GM12801 (cell line): Measurements from ENCODE around the gene CDH4.

ENCODE experiments used
- CTCF ChIP-seq: IDR thresholded peaks from one replicate; pipeline ENCODE4 v1.5.1; 2011; ENCODE audit warnings: control low read depth; ENCODE audit not compliant: insufficient read length; ENCODE audit errors: extremely low read depth

The CDH4 gene

GRCh38 chr20:61566691-61567090 is 314.6 kb downstream of the CDH4 start:
- no peak for TF ChIP-seq CTCF

- no peak for TF ChIP-seq CTCF
These were observed 315.1 kb downstream of the CDH4 start for GRCh38 chr20:61567204-61567603.

- no peak for TF ChIP-seq CTCF
These were observed 317.8 kb downstream of the CDH4 start for GRCh38 chr20:61569825-61570224.

GRCh38 chr20:61570646-61571195 is 318.7 kb downstream of the CDH4 start:
- TF ChIP-seq CTCF = no peak

- TF ChIP-seq CTCF = no peak
These were observed 319.2 kb downstream of the CDH4 start for GRCh38 chr20:61571221-61571620.

GRCh38 chr20:61571916-61572711 is 320.1 kb downstream of the CDH4 start:
- TF ChIP-seq CTCF = no peak

- no peak for TF ChIP-seq CTCF
These were observed 320.7 kb downstream of the CDH4 start for GRCh38 chr20:61572789-61573188.
